ENCODE measurements around the gene GALR2.
"Not testable (repeated sequence)": the region's sequence is repeated elsewhere in the genome, so short reads cannot be mapped to it uniquely, and the experiment has no call there.

GALR2 gene

GRCh38 chr17:76051561-76051960 lies 23.0 kb upstream of the GALR2 start:
- no peak for DNase-seq (ENCODE audit: low read depth)
- no peak overlapping the region for H3K4me3 ChIP-seq (ENCODE audit: low read length)
- TF ChIP-seq CTCF (conservative IDR thresholded peaks at IDR 0.05; ENCODE audit: low read depth, low read length) = no peak

- peak; percentile 54 for DNase-seq (ENCODE audit: low read depth)
- no peak overlapping the region for H3K4me3 ChIP-seq (ENCODE audit: low read length)
- no peak for TF ChIP-seq CTCF (conservative IDR thresholded peaks at IDR 0.05; ENCODE audit: low read depth, low read length)
These were observed 21.1 kb upstream of the GALR2 start for GRCh38 chr17:76053246-76054111.

- no peak overlapping the region for H3K4me3 ChIP-seq (ENCODE audit: low read length)
- no peak for TF ChIP-seq CTCF (conservative IDR thresholded peaks at IDR 0.05; ENCODE audit: low read depth, low read length)
- no peak for DNase-seq (ENCODE audit: low read depth)
These were observed 20.5 kb upstream of the GALR2 start for GRCh38 chr17:76054112-76054476.

- no peak overlapping the region for H3K4me3 ChIP-seq (ENCODE audit: low read length)
- TF ChIP-seq CTCF (conservative IDR thresholded peaks at IDR 0.05; ENCODE audit: low read depth, low read length) = no peak
- DNase-seq (ENCODE audit: low read depth) = no peak
These were observed 17.7 kb upstream of the GALR2 start for GRCh38 chr17:76056882-76057281.

GRCh38 chr17:76058264-76058663 lies 16.3 kb upstream of the GALR2 start:
- not testable (repeated sequence) for DNase-seq (ENCODE audit: low read depth); H3K4me3 ChIP-seq (ENCODE audit: low read length)

- DNase-seq (ENCODE audit: low read depth) = no peak
- TF ChIP-seq CTCF (conservative IDR thresholded peaks at IDR 0.05; ENCODE audit: low read depth, low read length) = no peak
- H3K4me3 ChIP-seq (ENCODE audit: low read length) = no peak overlapping the region
These were observed 10.6 kb upstream of the GALR2 start for GRCh38 chr17:76063875-76064546.

GRCh38 chr17:76065775-76066174 lies 8.8 kb upstream of the GALR2 start:
- no peak for TF ChIP-seq CTCF (conservative IDR thresholded peaks at IDR 0.05; ENCODE audit: low read depth, low read length)
- no peak for DNase-seq (ENCODE audit: low read depth)
- H3K4me3 ChIP-seq (ENCODE audit: low read length) = no peak overlapping the region
